H9 (cell line): ENCODE measurements around the gene UMOD. TPM values are rescaled to one million over a fixed set of nuclear protein-coding genes. Genes with fewer than 3 reads are reported as not detected.

ENCODE experiments used
- DNase-seq: peaks from one replicate; pipeline ENCODE4 v3.0.0-alpha.2; 2017
- H2AFZ ChIP-seq: one replicate; pipeline ENCODE4 v1.6.1; 2013; ENCODE audit warnings: mild to moderate bottlenecking, low read length, control low read depth, moderate library complexity
- H2AK5ac ChIP-seq: 2 replicates; pipeline ENCODE4 v1.6.1; 2013; ENCODE audit warnings: low read length, control low read depth, mixed read lengths; ENCODE audit not compliant: insufficient read length
- H2BK120ac ChIP-seq: one replicate; pipeline ENCODE4 v1.6.1; 2013; ENCODE audit warnings: low read depth, mild to moderate bottlenecking, low read length, control low read depth, inconsistent platforms; ENCODE audit not compliant: poor library complexity, severe bottlenecking
- H2BK12ac ChIP-seq: 2 replicates; pipeline ENCODE4 v1.6.1; 2013; ENCODE audit warnings: low read length, control low read depth, mixed read lengths, low read depth; ENCODE audit not compliant: insufficient read length
- H2BK15ac ChIP-seq: 2 replicates; pipeline ENCODE4 v1.6.1; 2013; ENCODE audit warnings: low read depth, low read length, control low read depth
- H2BK20ac ChIP-seq: one replicate; pipeline ENCODE4 v1.6.1; 2013; ENCODE audit warnings: low read depth, mild to moderate bottlenecking, low read length, control low read depth, inconsistent platforms; ENCODE audit not compliant: poor library complexity, severe bottlenecking
- H2BK5ac ChIP-seq: 2 replicates; pipeline ENCODE4 v1.6.1; 2013; ENCODE audit warnings: low read length, control low read depth, mixed read lengths; ENCODE audit not compliant: insufficient read length
- H3K14ac ChIP-seq: 2 replicates; pipeline ENCODE4 v1.6.1; 2013; ENCODE audit warnings: low read length, control low read depth; ENCODE audit not compliant: insufficient read depth
- H3K18ac ChIP-seq: 2 replicates; pipeline ENCODE4 v1.6.1; 2013; ENCODE audit warnings: low read depth, mild to moderate bottlenecking, mixed read lengths, low read length, control low read depth; ENCODE audit not compliant: insufficient read length
- H3K23ac ChIP-seq: 2 replicates; pipeline ENCODE4 v1.6.1; 2013; ENCODE audit warnings: low read length, control low read depth, mixed read lengths, low read depth; ENCODE audit not compliant: insufficient read length
- H3K23me2 ChIP-seq: 2 replicates; pipeline ENCODE4 v1.6.1; 2013; ENCODE audit warnings: low read depth, mild to moderate bottlenecking, mixed read lengths, low read length, control low read depth; ENCODE audit not compliant: insufficient read length, poor library complexity, severe bottlenecking
- H3K27ac ChIP-seq: 2 replicates; pipeline ENCODE4 v1.5.1; 2013; ENCODE audit warnings: low read length, control low read depth, mixed read lengths, low read depth; ENCODE audit not compliant: insufficient read length
- H3K27me3 ChIP-seq: 2 replicates; pipeline ENCODE4 v1.6.1; 2013; ENCODE audit warnings: low read length, control low read depth, inconsistent platforms; ENCODE audit not compliant: insufficient read depth
- H3K4ac ChIP-seq: 2 replicates; pipeline ENCODE4 v1.6.1; 2013; ENCODE audit warnings: low read depth, mild to moderate bottlenecking, control low read depth, inconsistent platforms, low read length, moderate library complexity
- H3K4me1 ChIP-seq: 2 replicates; pipeline ENCODE4 v1.6.1; 2013; ENCODE audit warnings: low read length, control low read depth, inconsistent platforms; ENCODE audit not compliant: insufficient read depth
- H3K4me2 ChIP-seq: 2 replicates; pipeline ENCODE4 v1.6.1; 2013; ENCODE audit warnings: low read length, control low read depth, mixed read lengths; ENCODE audit not compliant: insufficient read length, insufficient read depth
- H3K56ac ChIP-seq: 2 replicates; pipeline ENCODE4 v1.6.1; 2013; ENCODE audit warnings: low read depth, mild to moderate bottlenecking, mixed read lengths, low read length, control low read depth; ENCODE audit not compliant: insufficient read length
- H3K79me1 ChIP-seq: 2 replicates; pipeline ENCODE4 v1.6.1; 2013; ENCODE audit warnings: low read depth, mild to moderate bottlenecking, moderate library complexity, low read length, control low read depth, inconsistent platforms; ENCODE audit not compliant: insufficient read depth, poor library complexity, severe bottlenecking
- H3K79me2 ChIP-seq: 2 replicates; pipeline ENCODE4 v1.6.1; 2013; ENCODE audit warnings: low read length, control low read depth, inconsistent platforms; ENCODE audit not compliant: insufficient read depth
- H3K9ac ChIP-seq: 2 replicates; pipeline ENCODE4 v1.6.1; 2013; ENCODE audit warnings: low read length, control low read depth, mixed read lengths; ENCODE audit not compliant: insufficient read length; ENCODE audit errors: extremely low read depth
- H3K9me3 ChIP-seq: one replicate; pipeline ENCODE4 v1.6.1; 2013; ENCODE audit warnings: low read depth, low read length, inconsistent platforms; ENCODE audit not compliant: control insufficient read depth
- H3T11ph ChIP-seq: one replicate; pipeline ENCODE4 v1.6.1; 2013; ENCODE audit warnings: mild to moderate bottlenecking, low read length, control low read depth, inconsistent platforms
- H4K20me1 ChIP-seq: one replicate; pipeline ENCODE4 v1.6.1; 2013; ENCODE audit not compliant: control insufficient read depth, insufficient read length, insufficient read depth
- H4K5ac ChIP-seq: 2 replicates; pipeline ENCODE4 v1.6.1; 2013; ENCODE audit warnings: low read depth, mild to moderate bottlenecking, mixed read lengths, low read length, control low read depth; ENCODE audit not compliant: insufficient read length
- H4K8ac ChIP-seq: replicated peaks from 2 replicates; pipeline ENCODE4 v1.6.1; 2013; ENCODE audit warnings: low read length, control low read depth, mixed read lengths, low read depth; ENCODE audit not compliant: insufficient read length
- H4K91ac ChIP-seq: 2 replicates; pipeline ENCODE4 v1.6.1; 2013; ENCODE audit warnings: low read depth, mild to moderate bottlenecking, moderate library complexity, mixed read lengths, low read length, control low read depth; ENCODE audit not compliant: insufficient read length
- H3K27ac Mint-ChIP-seq, 3 experiments: 2 replicates in 2 of 3; 3 replicates in 1 of 3; pipeline ENCODE4 v1.8.0; 2020 to 2021; ENCODE audit warnings: mixed read lengths in 3 of 3, mild to moderate bottlenecking in 1 of 3, moderate library complexity in 1 of 3
- H3K27me3 Mint-ChIP-seq: 2 replicates; pipeline ENCODE4 v1.8.0; 2021; ENCODE audit warnings: low read depth, mild to moderate bottlenecking, moderate library complexity, mixed read lengths
- H3K36me3 Mint-ChIP-seq, 3 experiments: 2 replicates in 2 of 3; 3 replicates in 1 of 3; pipeline ENCODE4 v1.8.0; 2020 to 2021; ENCODE audit warnings: low read depth in 3 of 3, mixed read lengths in 3 of 3; ENCODE audit not compliant: insufficient read depth in 1 of 3
- H3K4me1 Mint-ChIP-seq, 2 experiments: 2 replicates each; pipeline ENCODE4 v1.8.0; 2020; ENCODE audit warnings: mixed read lengths in 2 of 2
- H3K4me3 Mint-ChIP-seq, 2 experiments: 2 replicates in 1 of 2; 3 replicates in 1 of 2; pipeline ENCODE4 v1.8.0; 2020 to 2021; ENCODE audit warnings: mild to moderate bottlenecking in 2 of 2, mixed read lengths in 2 of 2, moderate library complexity in 1 of 2
- H3K9me3 Mint-ChIP-seq, 2 experiments: 2 replicates in 1 of 2; 3 replicates in 1 of 2; pipeline ENCODE4 v1.8.0; 2020; ENCODE audit warnings: mild to moderate bottlenecking in 2 of 2, mixed read lengths in 2 of 2, moderate library complexity in 1 of 2
- CTCF ChIP-seq: fragments of 200-600 bp; sonication (generic); conservative IDR thresholded peaks from 3 replicates; pipeline ENCODE4 v1.8.0; 2021; ENCODE audit warnings: antibody characterized with exemption, mild to moderate bottlenecking
- WGBS: extraction: QIAGEN DNeasy Blood & Tissue Kit; methylation state at CpG from one replicate; pipeline ENCODE4 v1.1.7; 2013; ENCODE audit warnings: missing lambda C conversion rate, low lambda C conversion rate, mixed read lengths; ENCODE audit not compliant: insufficient read length; ENCODE audit errors: extremely low coverage; 5-methylcytosine and 5-hydroxymethylcytosine counted together
- total RNA-seq: library from RNA; stranded (reverse); gene quantifications from 2 replicates; pipeline ENCODE4 v1.2.1, GENCODE V29; 2021

Gene UMOD
- total RNA-seq, 1 experiment from 2014 or later, result not detected

- Histone ChIP-seq H3K9me3 (no peaks in the 10 kb centered on the region), H4K20me1 (no peaks in the 10 kb centered on the region), H2BK12ac (no peak overlapping the region), H3K23me2 (no peaks in the 10 kb centered on the region), H3K4ac (no peak overlapping the region), H3K27ac (no peak overlapping the region), H3K18ac (no peak overlapping the region), H4K5ac (no peak overlapping the region), H3T11ph (no peak overlapping the region), H2BK5ac (no peak overlapping the region), H2BK120ac (no peak overlapping the region), H2BK20ac (no peak overlapping the region), H2AFZ (no peak overlapping the region), H3K23ac (no peak overlapping the region), H3K56ac (no peak overlapping the region), H3K4me1 (peaks cover 2% of the 10 kb centered on the region; the same call in 1 of the 2 replicates), H4K91ac (no peak overlapping the region), H2AK5ac (no peak overlapping the region), H3K79me2 (no peaks in the 10 kb centered on the region), H4K8ac (no peak overlapping the region), H2BK15ac (no peak overlapping the region), H3K14ac (no peak overlapping the region; the same call in 1 of the 2 replicates), H3K79me1 (no peaks in the 10 kb centered on the region), H3K4me2 (no peak overlapping the region), H3K27me3 (no peaks in the 10 kb centered on the region), H3K9ac (no peak overlapping the region)
- Mint-ChIP-seq H3K4me3 (no peak overlapping the region), H3K9me3 (no peaks in the 10 kb centered on the region; a peak in 1 of 5 replicates), H3K27me3 (peaks cover 7% of the 10 kb centered on the region), H3K36me3 (no peaks in the 10 kb centered on the region), H3K27ac (no peak overlapping the region), H3K4me1 (peaks cover 28 to 39% of the 10 kb centered on the region in 2 experiments)
- TF ChIP-seq CTCF, result no peak
- DNase-seq, result no peak
- no CpG with 5 or more reads among the region's 3 CpGs for WGBS
These were observed 62.9 kb downstream of the UMOD start for GRCh38 chr16:20289571-20289970.
